ENCODE data around the gene MAST1.

MAST1 gene

DNA sequence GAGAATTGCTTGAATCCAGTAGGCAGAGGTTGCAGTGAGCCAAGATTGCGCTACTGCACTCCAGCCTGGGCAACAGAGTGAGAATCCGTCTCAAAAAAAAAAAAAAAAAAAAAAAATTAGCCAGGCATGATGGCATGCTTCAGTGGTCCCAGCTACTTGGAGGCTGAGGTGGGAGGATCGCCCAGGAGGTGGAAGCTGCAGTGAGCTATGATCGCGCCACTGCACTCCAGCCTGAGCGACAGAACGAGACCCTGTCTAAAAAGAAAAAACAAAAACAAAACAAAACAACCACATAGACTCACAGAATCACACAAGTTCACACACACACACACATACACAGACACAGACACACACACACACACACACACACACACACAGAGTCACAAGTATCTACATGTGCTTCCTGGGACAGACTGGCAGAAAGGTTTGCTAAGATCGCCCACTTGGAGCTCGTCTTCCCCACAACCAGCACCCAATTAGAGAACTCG is 52.0 kb downstream of the MAST1 start (continued):
- TF ChIP-seq, protein P1, sequence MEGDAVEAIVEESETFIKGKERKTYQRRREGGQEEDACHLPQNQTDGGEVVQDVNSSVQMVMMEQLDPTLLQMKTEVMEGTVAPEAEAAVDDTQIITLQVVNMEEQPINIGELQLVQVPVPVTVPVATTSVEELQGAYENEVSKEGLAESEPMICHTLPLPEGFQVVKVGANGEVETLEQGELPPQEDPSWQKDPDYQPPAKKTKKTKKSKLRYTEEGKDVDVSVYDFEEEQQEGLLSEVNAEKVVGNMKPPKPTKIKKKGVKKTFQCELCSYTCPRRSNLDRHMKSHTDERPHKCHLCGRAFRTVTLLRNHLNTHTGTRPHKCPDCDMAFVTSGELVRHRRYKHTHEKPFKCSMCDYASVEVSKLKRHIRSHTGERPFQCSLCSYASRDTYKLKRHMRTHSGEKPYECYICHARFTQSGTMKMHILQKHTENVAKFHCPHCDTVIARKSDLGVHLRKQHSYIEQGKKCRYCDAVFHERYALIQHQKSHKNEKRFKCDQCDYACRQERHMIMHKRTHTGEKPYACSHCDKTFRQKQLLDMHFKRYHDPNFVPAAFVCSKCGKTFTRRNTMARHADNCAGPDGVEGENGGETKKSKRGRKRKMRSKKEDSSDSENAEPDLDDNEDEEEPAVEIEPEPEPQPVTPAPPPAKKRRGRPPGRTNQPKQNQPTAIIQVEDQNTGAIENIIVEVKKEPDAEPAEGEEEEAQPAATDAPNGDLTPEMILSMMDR (tag by site-specific recombination; IDR thresholded peaks at IDR 0.05), result peak; percentile 61; the same call in 1 of the 2 replicates
- 0 out of 2 replicates have a peak, but pooled peaks have one; percentile 16 for TF ChIP-seq ZNF341 (tag by site-specific recombination; IDR thresholded peaks at IDR 0.05; ENCODE audit: low read depth)
- TF ChIP-seq GLIS1 (tag by site-specific recombination; IDR thresholded peaks at IDR 0.05), result peak; percentile 73; the same call in 1 of the 2 replicates
- peak; percentile 7; the same call in 1 of the 2 replicates for TF ChIP-seq ZNF354C (tag by site-specific recombination; IDR thresholded peaks at IDR 0.05; ENCODE audit: borderline replicate concordance, low read depth)
- TF ChIP-seq ZNF391 (tag by site-specific recombination; IDR thresholded peaks at IDR 0.05; ENCODE audit: borderline replicate concordance, low read depth), result peak; percentile 91
- TF ChIP-seq KLF1 (tag by site-specific recombination; IDR thresholded peaks at IDR 0.05), result peak; percentile 49
- TF ChIP-seq, protein P2, sequence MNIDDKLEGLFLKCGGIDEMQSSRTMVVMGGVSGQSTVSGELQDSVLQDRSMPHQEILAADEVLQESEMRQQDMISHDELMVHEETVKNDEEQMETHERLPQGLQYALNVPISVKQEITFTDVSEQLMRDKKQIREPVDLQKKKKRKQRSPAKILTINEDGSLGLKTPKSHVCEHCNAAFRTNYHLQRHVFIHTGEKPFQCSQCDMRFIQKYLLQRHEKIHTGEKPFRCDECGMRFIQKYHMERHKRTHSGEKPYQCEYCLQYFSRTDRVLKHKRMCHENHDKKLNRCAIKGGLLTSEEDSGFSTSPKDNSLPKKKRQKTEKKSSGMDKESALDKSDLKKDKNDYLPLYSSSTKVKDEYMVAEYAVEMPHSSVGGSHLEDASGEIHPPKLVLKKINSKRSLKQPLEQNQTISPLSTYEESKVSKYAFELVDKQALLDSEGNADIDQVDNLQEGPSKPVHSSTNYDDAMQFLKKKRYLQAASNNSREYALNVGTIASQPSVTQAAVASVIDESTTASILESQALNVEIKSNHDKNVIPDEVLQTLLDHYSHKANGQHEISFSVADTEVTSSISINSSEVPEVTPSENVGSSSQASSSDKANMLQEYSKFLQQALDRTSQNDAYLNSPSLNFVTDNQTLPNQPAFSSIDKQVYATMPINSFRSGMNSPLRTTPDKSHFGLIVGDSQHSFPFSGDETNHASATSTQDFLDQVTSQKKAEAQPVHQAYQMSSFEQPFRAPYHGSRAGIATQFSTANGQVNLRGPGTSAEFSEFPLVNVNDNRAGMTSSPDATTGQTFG (tag by site-specific recombination; IDR thresholded peaks at IDR 0.05; ENCODE audit: borderline replicate concordance), result peak; percentile 52; the same call in 1 of the 2 replicates
- TF ChIP-seq, protein P3, sequence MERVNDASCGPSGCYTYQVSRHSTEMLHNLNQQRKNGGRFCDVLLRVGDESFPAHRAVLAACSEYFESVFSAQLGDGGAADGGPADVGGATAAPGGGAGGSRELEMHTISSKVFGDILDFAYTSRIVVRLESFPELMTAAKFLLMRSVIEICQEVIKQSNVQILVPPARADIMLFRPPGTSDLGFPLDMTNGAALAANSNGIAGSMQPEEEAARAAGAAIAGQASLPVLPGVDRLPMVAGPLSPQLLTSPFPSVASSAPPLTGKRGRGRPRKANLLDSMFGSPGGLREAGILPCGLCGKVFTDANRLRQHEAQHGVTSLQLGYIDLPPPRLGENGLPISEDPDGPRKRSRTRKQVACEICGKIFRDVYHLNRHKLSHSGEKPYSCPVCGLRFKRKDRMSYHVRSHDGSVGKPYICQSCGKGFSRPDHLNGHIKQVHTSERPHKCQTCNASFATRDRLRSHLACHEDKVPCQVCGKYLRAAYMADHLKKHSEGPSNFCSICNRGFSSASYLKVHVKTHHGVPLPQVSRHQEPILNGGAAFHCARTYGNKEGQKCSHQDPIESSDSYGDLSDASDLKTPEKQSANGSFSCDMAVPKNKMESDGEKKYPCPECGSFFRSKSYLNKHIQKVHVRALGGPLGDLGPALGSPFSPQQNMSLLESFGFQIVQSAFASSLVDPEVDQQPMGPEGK (tag by site-specific recombination; IDR thresholded peaks at IDR 0.05), result 0 out of 2 replicates have a peak, but pooled peaks have one; percentile 33
- TF ChIP-seq, protein P4, sequence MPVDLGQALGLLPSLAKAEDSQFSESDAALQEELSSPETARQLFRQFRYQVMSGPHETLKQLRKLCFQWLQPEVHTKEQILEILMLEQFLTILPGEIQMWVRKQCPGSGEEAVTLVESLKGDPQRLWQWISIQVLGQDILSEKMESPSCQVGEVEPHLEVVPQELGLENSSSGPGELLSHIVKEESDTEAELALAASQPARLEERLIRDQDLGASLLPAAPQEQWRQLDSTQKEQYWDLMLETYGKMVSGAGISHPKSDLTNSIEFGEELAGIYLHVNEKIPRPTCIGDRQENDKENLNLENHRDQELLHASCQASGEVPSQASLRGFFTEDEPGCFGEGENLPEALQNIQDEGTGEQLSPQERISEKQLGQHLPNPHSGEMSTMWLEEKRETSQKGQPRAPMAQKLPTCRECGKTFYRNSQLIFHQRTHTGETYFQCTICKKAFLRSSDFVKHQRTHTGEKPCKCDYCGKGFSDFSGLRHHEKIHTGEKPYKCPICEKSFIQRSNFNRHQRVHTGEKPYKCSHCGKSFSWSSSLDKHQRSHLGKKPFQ (tag by site-specific recombination; IDR thresholded peaks at IDR 0.05), result peak; percentile 94
- peak; percentile 39; the same call in 1 of the 2 replicates for TF ChIP-seq ZXDB (tag by site-specific recombination; IDR thresholded peaks at IDR 0.05)
- peak; percentile 70; the same call in 1 of the 2 replicates for TF ChIP-seq ZNF558 (tag by site-specific recombination; IDR thresholded peaks at IDR 0.05)
- peak; percentile 90 for TF ChIP-seq KLF16 (tag by site-specific recombination; IDR thresholded peaks at IDR 0.05)
- TF ChIP-seq ZIC2 (tag by site-specific recombination; IDR thresholded peaks at IDR 0.05), result 0 out of 2 replicates have a peak, but pooled peaks have one; percentile 18
- TF ChIP-seq ZNF600 (tag by site-specific recombination; IDR thresholded peaks at IDR 0.05), result peak; percentile 50; the same call in 1 of the 2 replicates
- TF ChIP-seq, protein P5, sequence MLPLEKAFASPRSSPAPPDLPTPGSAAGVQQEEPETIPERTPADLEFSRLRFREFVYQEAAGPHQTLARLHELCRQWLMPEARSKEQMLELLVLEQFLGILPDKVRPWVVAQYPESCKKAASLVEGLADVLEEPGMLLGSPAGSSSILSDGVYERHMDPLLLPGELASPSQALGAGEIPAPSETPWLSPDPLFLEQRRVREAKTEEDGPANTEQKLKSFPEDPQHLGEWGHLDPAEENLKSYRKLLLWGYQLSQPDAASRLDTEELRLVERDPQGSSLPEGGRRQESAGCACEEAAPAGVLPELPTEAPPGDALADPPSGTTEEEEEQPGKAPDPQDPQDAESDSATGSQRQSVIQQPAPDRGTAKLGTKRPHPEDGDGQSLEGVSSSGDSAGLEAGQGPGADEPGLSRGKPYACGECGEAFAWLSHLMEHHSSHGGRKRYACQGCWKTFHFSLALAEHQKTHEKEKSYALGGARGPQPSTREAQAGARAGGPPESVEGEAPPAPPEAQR (tag by site-specific recombination; IDR thresholded peaks at IDR 0.05), result peak; percentile 94; the same call in 1 of the 2 replicates
- TF ChIP-seq ZNF785 (tag by site-specific recombination; IDR thresholded peaks at IDR 0.05), result peak; percentile 84; the same call in 1 of the 2 replicates
- 0 out of 2 replicates have a peak, but pooled peaks have one; percentile 21 for TF ChIP-seq ZNF24 (tag by site-specific recombination; IDR thresholded peaks at IDR 0.05)
- TF ChIP-seq ZNF621 (tag by site-specific recombination; IDR thresholded peaks at IDR 0.05), result peak; percentile 36; the same call in 1 of the 2 replicates
- TF ChIP-seq ZNF2 (tag by site-specific recombination; IDR thresholded peaks at IDR 0.05), result peak; percentile 95
- peak; percentile 49; the same call in 1 of the 2 replicates for TF ChIP-seq ZFHX2 (tag by site-specific recombination; conservative IDR thresholded peaks at IDR 0.05)
- TF ChIP-seq ZNF394 (tag by site-specific recombination; IDR thresholded peaks at IDR 0.05; ENCODE audit: borderline replicate concordance), result peak; percentile 18; the same call in 1 of the 2 replicates
- peak; percentile 84; the same call in 1 of the 2 replicates for TF ChIP-seq ZNF248 (tag by site-specific recombination; IDR thresholded peaks at IDR 0.05)
- TF ChIP-seq, protein P6, sequence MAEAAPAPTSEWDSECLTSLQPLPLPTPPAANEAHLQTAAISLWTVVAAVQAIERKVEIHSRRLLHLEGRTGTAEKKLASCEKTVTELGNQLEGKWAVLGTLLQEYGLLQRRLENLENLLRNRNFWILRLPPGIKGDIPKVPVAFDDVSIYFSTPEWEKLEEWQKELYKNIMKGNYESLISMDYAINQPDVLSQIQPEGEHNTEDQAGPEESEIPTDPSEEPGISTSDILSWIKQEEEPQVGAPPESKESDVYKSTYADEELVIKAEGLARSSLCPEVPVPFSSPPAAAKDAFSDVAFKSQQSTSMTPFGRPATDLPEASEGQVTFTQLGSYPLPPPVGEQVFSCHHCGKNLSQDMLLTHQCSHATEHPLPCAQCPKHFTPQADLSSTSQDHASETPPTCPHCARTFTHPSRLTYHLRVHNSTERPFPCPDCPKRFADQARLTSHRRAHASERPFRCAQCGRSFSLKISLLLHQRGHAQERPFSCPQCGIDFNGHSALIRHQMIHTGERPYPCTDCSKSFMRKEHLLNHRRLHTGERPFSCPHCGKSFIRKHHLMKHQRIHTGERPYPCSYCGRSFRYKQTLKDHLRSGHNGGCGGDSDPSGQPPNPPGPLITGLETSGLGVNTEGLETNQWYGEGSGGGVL (tag by site-specific recombination; IDR thresholded peaks at IDR 0.05), result peak; percentile 68
- TF ChIP-seq ZNF169 (tag by site-specific recombination; IDR thresholded peaks at IDR 0.05), result peak; percentile 56; the same call in 1 of the 2 replicates
- TF ChIP-seq, protein P7, sequence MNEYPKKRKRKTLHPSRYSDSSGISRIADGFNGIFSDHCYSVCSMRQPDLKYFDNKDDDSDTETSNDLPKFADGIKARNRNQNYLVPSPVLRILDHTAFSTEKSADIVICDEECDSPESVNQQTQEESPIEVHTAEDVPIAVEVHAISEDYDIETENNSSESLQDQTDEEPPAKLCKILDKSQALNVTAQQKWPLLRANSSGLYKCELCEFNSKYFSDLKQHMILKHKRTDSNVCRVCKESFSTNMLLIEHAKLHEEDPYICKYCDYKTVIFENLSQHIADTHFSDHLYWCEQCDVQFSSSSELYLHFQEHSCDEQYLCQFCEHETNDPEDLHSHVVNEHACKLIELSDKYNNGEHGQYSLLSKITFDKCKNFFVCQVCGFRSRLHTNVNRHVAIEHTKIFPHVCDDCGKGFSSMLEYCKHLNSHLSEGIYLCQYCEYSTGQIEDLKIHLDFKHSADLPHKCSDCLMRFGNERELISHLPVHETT (tag by site-specific recombination; IDR thresholded peaks at IDR 0.05), result peak; percentile 82; the same call in 1 of the 2 replicates
